Prostate gland (tissue), 2 donors: Measurements from ENCODE around the gene DCPS. TPM values are rescaled to one million over a fixed set of nuclear protein-coding genes. Genes with fewer than 3 reads are reported as not detected.

Source experiments
- DNase-seq: peaks from one replicate; pipeline ENCODE4 v3.0.0-alpha.2; 2019; ENCODE audit warnings: low spot score
- H3K27ac ChIP-seq, 2 donors: fragments of 200-600 bp; sonication (generic); 2 replicates each; pipeline ENCODE4 v1.5.1; 2017 to 2019
- H3K27me3 ChIP-seq: fragments of 200-600 bp; sonication (generic); replicated peaks from 2 replicates; pipeline ENCODE4 v1.5.1; 2019; ENCODE audit not compliant: insufficient read depth
- H3K36me3 ChIP-seq, 2 donors: fragments of 200-600 bp; sonication (generic); 1 replicate in 1 of 2; 2 replicates in 1 of 2; pipeline versions ENCODE4 v1.5.1 to v1.8.1; 2017 to 2019
- H3K4me1 ChIP-seq: fragments of 200-600 bp; sonication (generic); replicated peaks from 2 replicates; pipeline ENCODE4 v1.5.1; 2019
- H3K4me3 ChIP-seq, 2 donors: fragments of 200-600 bp; sonication (generic); 2 replicates each; pipeline ENCODE4 v1.5.1; 2017 to 2019
- H3K9me3 ChIP-seq: fragments of 200-600 bp; sonication (generic); 2 replicates; pipeline ENCODE4 v1.5.1; 2017
- CTCF ChIP-seq, 4 experiments: fragments of 200-600 bp in 2 of 4; fragments of 450-650 bp in 2 of 4; sonication (generic) in 2 of 4; IDR thresholded peaks; 1 replicate in 3 of 4; 2 replicates in 1 of 4; pipeline ENCODE4 v1.5.1; 2016 to 2019; ENCODE audit warnings: antibody characterized with exemption in 4 of 4, mild to moderate bottlenecking in 2 of 4, moderate library complexity in 2 of 4
- POLR2A ChIP-seq: fragments of 450-650 bp; IDR thresholded peaks from one replicate; pipeline ENCODE4 v1.6.1; 2016; ENCODE audit warnings: antibody characterized with exemption, mild to moderate bottlenecking
- POLR2AphosphoS5 ChIP-seq: sonication (generic); formaldehyde crosslinking; IDR thresholded peaks from one replicate; pipeline ENCODE4 v1.6.1; 2017; ENCODE audit warnings: antibody characterized with exemption
- WGBS: methylation state at CpG from one replicate; pipeline ENCODE4 v1.1.5; 2018; 5-methylcytosine and 5-hydroxymethylcytosine counted together
- intact Hi-C: fragments of 100-400 bp; cut with DNase I; formaldehyde crosslinking; loops from one replicate; pipeline ENCODE4 v1.14.2; 2022
- total RNA-seq, 2 donors: library from RNA; depleted of rRNA; stranded (reverse); fragments of >200 nt; gene quantifications; one replicate each; pipeline ENCODE4 v1.1.0, GENCODE V29; 2016

Gene DCPS
- total RNA-seq, 2 donors from 2014 or later, result 12.6 to 17.5 TPM

- Histone ChIP-seq H3K27me3 (no peaks in the 10 kb centered on the region), H3K9me3 (no peaks in the 10 kb centered on the region), H3K4me1 (no peaks in the 10 kb centered on the region), H3K36me3 (no peaks in the 10 kb centered on the region), H3K4me3 (no peak overlapping the region), H3K27ac (no peak overlapping the region)
- WGBS, result 65% methylated on average over 9 of the region's 9 CpGs
- TF ChIP-seq POLR2A (no peak), CTCF (IDR thresholded peaks at IDR 0.05) (no peak), POLR2AphosphoS5 (no peak)
- no peak for DNase-seq
- intact Hi-C loops, result no loop called here
These were observed 25.2 kb downstream of the DCPS start for GRCh38 chr11:126328938-126329643.

DNA sequence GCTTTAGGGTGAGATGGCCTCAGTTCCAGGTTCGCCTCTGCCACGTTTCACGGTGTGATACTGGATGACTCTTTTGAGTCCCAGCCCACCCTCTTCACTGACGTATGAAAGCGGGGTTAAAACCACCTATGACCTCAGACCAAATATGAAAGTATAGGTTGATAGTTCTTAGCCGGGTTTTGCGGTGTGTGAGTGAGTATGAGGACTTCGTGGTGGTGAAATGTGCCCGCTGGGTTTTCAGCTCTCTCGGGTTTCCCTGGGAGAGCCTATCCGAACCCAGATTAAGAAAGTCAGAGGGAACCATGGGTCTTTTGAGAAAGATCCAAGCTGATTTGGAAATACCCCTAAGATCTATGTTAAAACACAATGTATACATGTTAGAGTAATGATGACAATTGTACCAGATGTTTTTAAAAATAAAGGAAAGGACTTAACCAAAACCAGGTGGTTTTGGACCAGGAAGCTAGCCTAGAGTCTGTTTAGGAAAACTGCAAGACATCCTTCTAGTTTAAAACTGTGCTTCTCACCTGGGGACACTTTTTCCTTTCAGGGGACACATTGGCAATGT is 25.9 kb downstream of the DCPS start:
- TF ChIP-seq CTCF (IDR thresholded peaks at IDR 0.05) (no peak), POLR2AphosphoS5 (no peak)
- DNase-seq, result no peak
- WGBS, result 90% methylated on average over 11 of the region's 11 CpGs

DNA sequence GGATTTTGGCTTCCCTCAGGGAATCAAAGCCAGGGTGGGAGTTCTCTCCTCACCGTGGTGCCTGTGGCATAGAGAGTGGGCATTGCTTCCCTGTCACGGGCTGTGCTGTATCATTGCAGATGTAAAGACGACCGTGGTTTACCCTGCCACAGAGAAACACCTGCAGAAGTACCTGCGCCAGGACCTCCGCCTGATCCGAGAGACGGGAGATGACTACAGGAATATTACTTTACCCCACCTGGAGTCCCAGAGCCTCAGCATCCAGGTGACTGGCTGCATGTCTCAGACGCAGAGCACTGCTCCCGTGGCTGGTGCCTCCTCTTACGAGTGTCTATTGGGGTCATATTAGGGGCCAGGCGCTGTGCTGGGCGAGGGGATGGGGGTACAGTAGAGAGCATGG is 27.4 kb downstream of the DCPS start:
- H3K4me1 ChIP-seq, result no peaks in the 10 kb centered on the region
- no peaks in the 10 kb centered on the region for H3K9me3 ChIP-seq
- no peaks in the 10 kb centered on the region for H3K27me3 ChIP-seq
- no peak for DNase-seq
- WGBS, result 95% methylated on average over 13 of the region's 13 CpGs
- intact Hi-C loops, result no loop called here
- no peak overlapping the region for H3K4me3 ChIP-seq
- H3K36me3 ChIP-seq, result no peaks in the 10 kb centered on the region
- no peak overlapping the region for H3K27ac ChIP-seq
- TF ChIP-seq CTCF (IDR thresholded peaks at IDR 0.05), result no peak

More for the DNA sequence above, 25.9 kb downstream of the DCPS start:
- Histone ChIP-seq H3K27ac (no peak overlapping the region), H3K27me3 (no peaks in the 10 kb centered on the region), H3K4me1 (no peaks in the 10 kb centered on the region), H3K9me3 (no peaks in the 10 kb centered on the region), H3K4me3 (no peak overlapping the region), H3K36me3 (no peaks in the 10 kb centered on the region)
- intact Hi-C loops, result no loop called here

DNA sequence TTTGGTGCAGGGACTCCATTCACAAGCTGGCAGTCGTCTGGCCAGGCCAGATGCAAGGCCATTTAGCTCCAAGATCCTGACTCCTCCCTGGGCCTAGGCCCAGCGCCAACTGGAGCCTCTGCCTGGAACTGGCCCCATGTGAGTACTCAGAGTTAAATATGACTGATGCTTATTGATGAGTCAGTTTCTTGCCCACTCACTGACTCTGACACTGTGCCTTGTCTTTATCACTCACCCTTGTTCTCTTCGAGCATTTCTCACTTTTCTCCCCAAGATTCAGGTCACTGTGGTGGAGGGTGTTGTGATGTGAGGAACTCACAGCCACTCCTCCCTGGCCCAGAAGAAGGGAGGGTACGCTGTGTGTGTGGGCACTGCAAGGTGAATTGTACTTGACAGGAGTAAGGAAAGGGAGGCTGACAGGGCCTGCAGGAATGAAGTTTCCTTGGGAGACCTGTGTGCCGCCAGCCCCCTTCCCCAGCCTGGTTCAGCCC is 28.4 kb downstream of the DCPS start:
- Histone ChIP-seq H3K27me3 (no peaks in the 10 kb centered on the region), H3K27ac (no peak overlapping the region), H3K9me3 (no peaks in the 10 kb centered on the region), H3K4me1 (no peaks in the 10 kb centered on the region), H3K4me3 (no peak overlapping the region), H3K36me3 (no peaks in the 10 kb centered on the region)
- TF ChIP-seq POLR2A (no peak), CTCF (IDR thresholded peaks at IDR 0.05) (no peak), POLR2AphosphoS5 (no peak)
- WGBS, result 70% methylated on average over 5 of the region's 5 CpGs
- intact Hi-C loops, result no loop called here
- no peak for DNase-seq

DNA sequence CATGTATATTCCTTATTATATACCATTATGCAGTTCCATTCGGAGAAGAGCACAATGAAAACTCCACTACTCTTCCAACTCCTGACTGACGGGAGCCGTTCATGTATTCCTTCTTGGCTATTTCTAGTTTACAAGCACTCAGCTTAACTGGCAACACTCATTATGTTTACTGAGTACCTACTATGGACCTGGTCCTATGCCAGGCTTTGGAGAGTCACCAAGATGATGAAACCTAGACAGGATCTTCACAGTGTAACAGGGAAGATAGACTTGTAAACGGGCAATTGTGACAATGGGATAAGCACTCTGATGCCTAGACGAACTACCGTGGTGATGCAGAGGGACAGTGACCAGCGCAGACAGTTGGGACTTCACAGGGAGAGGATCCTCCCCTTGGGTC is 29.3 kb downstream of the DCPS start:
- 79% methylated on average over 7 of the region's 7 CpGs for WGBS
- DNase-seq, result no peak
- no peaks in the 10 kb centered on the region for H3K27me3 ChIP-seq
- H3K4me1 ChIP-seq, result no peaks in the 10 kb centered on the region
- H3K36me3 ChIP-seq, result no peaks in the 10 kb centered on the region
- no peak overlapping the region for H3K27ac ChIP-seq
- intact Hi-C loops, result no loop called here
- H3K9me3 ChIP-seq, result no peaks in the 10 kb centered on the region
- no peak overlapping the region for H3K4me3 ChIP-seq
- no peak for TF ChIP-seq POLR2A
